ENCODE data around the gene VTI1A.

The VTI1A gene

DNA sequence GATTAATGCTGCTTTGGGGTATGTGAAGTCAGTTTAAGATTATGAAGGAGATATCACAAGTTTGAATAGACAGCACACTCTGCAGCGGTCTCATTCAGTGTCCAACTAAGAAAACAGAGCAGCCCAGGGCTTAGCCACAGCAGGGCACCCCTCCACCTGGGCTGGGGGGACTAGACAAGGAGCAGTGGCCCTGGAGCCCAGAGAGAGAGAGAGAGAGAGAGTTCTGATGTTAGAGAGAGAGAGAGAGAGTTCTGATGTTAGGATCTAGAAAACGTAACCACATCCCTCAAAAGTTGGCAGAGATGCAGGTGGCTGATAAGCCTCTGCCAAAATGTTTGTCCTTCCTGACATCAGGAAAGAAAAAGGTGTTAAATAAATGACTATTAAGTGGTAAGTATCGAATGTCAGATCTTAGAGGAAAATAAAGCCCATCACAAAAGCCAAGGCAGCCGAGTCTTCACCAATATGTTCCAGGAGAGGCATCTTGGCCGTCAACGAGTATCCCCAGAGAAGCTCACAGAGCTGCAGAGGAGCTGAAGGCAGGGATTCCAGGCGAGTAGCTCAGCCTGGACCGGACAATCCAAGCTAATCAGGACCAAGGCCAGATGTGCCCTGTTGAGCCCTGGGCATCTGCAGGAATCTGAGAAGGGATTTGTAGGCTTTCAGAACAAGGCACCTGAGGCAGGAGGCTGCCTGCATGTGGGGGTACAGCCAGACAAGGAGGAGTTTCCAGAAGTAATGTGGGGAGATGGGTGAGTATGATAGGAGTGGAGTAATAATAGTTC lies 352.9 kb downstream of the VTI1A start:
- no peak overlapping the region for H3K4me3 Mint-ChIP-seq
- H3K27me3 Mint-ChIP-seq = no peaks in the 10 kb centered on the region
- H3K27ac Mint-ChIP-seq = no peak overlapping the region
- no peaks in the 10 kb centered on the region for H3K4me1 Mint-ChIP-seq (ENCODE audit: low read depth)
- H3K9me3 Mint-ChIP-seq (ENCODE audit: low read depth) = no peaks in the 10 kb centered on the region
- peaks cover 10% of the 10 kb centered on the region for H3K36me3 Mint-ChIP-seq

GRCh38 chr10:112801004-112801403 lies 354.0 kb downstream of the VTI1A start:
- Mint-ChIP-seq H3K9me3 (ENCODE audit: low read depth) (no peaks in the 10 kb centered on the region), H3K36me3 (peaks cover 10% of the 10 kb centered on the region), H3K4me3 (no peak overlapping the region), H3K27ac (no peak overlapping the region), H3K27me3 (no peaks in the 10 kb centered on the region), H3K4me1 (ENCODE audit: low read depth) (no peaks in the 10 kb centered on the region)

GRCh38 chr10:112801748-112802147 lies 354.7 kb downstream of the VTI1A start:
- Mint-ChIP-seq H3K27me3 (no peaks in the 10 kb centered on the region), H3K36me3 (peaks cover 10% of the 10 kb centered on the region), H3K4me1 (ENCODE audit: low read depth) (no peaks in the 10 kb centered on the region), H3K4me3 (no peak overlapping the region), H3K27ac (no peak overlapping the region), H3K9me3 (ENCODE audit: low read depth) (no peaks in the 10 kb centered on the region)

GRCh38 chr10:112802411-112803022 lies 355.5 kb downstream of the VTI1A start:
- H3K36me3 Mint-ChIP-seq = peaks cover 14% of the 10 kb centered on the region
- H3K27me3 Mint-ChIP-seq = no peaks in the 10 kb centered on the region
- no peak overlapping the region for H3K4me3 Mint-ChIP-seq
- H3K9me3 Mint-ChIP-seq (ENCODE audit: low read depth) = no peaks in the 10 kb centered on the region
- no peak overlapping the region for H3K27ac Mint-ChIP-seq
- H3K4me1 Mint-ChIP-seq (ENCODE audit: low read depth) = no peaks in the 10 kb centered on the region

DNA sequence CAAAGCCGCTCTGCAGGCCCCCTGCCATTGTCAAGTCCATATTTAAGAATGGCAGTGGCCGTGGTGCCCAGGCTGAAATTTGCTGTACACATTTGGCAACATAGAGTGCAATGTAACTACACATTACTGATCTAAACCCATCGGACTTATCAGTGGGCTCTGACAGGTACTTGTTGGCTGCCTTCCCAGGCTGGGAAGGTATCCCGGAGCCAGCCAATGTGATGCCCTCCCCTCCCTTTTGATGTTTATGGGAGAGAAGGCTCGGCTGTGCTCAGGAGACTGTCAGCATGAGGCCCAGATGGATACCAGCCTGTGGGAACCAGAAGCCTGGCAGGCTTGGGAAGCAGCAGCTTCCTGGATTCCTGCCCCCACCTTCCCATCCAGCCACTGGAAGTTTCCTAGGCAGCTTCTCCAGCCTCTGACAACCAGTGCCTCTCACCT lies 357.0 kb downstream of the VTI1A start:
- no peaks in the 10 kb centered on the region for H3K27me3 Mint-ChIP-seq
- no peak overlapping the region for H3K4me3 Mint-ChIP-seq
- H3K36me3 Mint-ChIP-seq = peaks cover 16% of the 10 kb centered on the region
- H3K27ac Mint-ChIP-seq = no peak overlapping the region
- H3K4me1 Mint-ChIP-seq (ENCODE audit: low read depth) = no peaks in the 10 kb centered on the region
- H3K9me3 Mint-ChIP-seq (ENCODE audit: low read depth) = no peaks in the 10 kb centered on the region

DNA sequence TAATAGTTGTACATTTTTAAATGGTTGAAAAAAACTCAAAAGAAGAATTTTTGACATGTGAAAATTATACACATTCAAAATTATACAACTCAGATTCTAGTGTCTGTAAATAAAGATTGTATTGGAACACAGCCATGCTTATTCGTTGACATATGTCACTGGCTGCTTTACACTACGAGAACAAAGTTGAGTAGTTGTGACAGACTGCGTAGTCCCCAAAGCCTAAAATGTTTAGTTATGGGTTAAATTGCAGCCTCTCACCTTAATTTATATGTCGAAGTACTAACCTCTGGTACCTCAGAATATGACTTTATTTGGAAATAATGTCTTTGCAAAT lies 358.2 kb downstream of the VTI1A start:
- H3K27me3 Mint-ChIP-seq = no peaks in the 10 kb centered on the region
- no peaks in the 10 kb centered on the region for H3K9me3 Mint-ChIP-seq (ENCODE audit: low read depth)
- no peak overlapping the region for H3K4me3 Mint-ChIP-seq
- H3K27ac Mint-ChIP-seq = no peak overlapping the region
- H3K36me3 Mint-ChIP-seq = peaks cover 21% of the 10 kb centered on the region
- H3K4me1 Mint-ChIP-seq (ENCODE audit: low read depth) = no peaks in the 10 kb centered on the region

GRCh38 chr10:112805701-112806100 lies 358.7 kb downstream of the VTI1A start:
- H3K27me3 Mint-ChIP-seq = no peaks in the 10 kb centered on the region
- no peak overlapping the region for H3K4me3 Mint-ChIP-seq
- H3K4me1 Mint-ChIP-seq (ENCODE audit: low read depth) = no peaks in the 10 kb centered on the region

DNA sequence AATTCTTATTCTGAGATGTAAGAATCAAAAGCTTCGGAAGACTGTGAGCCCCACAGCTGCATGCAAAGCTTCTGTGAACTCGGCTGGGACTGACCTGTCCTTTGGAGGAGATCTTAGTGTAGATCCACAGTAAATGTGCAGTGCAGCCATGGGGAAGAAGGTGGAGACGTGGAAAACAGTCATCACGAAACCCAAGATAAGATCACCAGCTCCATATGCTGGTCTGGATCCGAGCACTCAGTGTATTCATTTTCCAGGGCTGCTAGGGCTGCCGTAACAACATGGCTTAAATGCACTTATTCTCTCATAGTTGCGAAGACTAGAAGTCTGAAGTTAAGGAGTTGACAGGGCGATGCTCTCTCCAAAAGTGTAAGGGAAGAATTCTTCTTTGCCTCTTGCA lies 360.0 kb downstream of the VTI1A start:
- no peaks in the 10 kb centered on the region for H3K9me3 Mint-ChIP-seq (ENCODE audit: low read depth)
- no peak overlapping the region for H3K4me3 Mint-ChIP-seq
- no peaks in the 10 kb centered on the region for H3K27me3 Mint-ChIP-seq
- no peaks in the 10 kb centered on the region for H3K4me1 Mint-ChIP-seq (ENCODE audit: low read depth)
- H3K27ac Mint-ChIP-seq = no peak overlapping the region
- H3K36me3 Mint-ChIP-seq = peaks cover 24% of the 10 kb centered on the region

More at GRCh38 chr10:112805701-112806100, 358.7 kb downstream of the VTI1A start:
- Mint-ChIP-seq H3K36me3 (peaks cover 24% of the 10 kb centered on the region), H3K9me3 (ENCODE audit: low read depth) (no peaks in the 10 kb centered on the region), H3K27ac (no peak overlapping the region)

- Mint-ChIP-seq H3K36me3 (peaks cover 23% of the 10 kb centered on the region), H3K4me3 (no peak overlapping the region), H3K9me3 (ENCODE audit: low read depth) (no peaks in the 10 kb centered on the region), H3K4me1 (ENCODE audit: low read depth) (no peaks in the 10 kb centered on the region), H3K27ac (no peak overlapping the region), H3K27me3 (no peaks in the 10 kb centered on the region)
Observed at GRCh38 chr10:112809736-112810135, 362.7 kb downstream of the VTI1A start.

DNA sequence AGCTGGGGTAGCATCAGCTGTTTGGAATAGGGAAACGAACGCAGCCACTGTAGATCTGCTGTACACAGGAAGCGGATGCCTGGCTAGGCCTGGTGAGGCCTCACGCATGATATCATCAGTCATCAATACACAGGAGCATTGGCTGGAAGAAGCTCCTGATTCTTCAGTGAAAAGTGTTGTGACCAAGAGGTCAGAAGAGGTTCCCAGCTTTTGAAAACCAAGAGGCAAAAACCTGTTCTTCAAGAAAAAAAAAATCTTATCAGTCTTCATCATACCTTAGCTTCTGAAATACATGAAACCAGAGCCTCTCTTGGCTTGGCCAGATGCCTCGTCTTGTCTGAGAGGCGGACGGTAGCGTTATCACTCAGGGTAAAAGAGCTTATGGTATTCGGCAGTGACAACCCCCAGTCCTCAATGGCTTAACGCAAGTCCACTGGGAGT lies 363.7 kb downstream of the VTI1A start:
- Mint-ChIP-seq H3K9me3 (ENCODE audit: low read depth) (no peaks in the 10 kb centered on the region), H3K4me1 (ENCODE audit: low read depth) (no peaks in the 10 kb centered on the region), H3K27me3 (no peaks in the 10 kb centered on the region), H3K4me3 (no peak overlapping the region), H3K27ac (no peak overlapping the region), H3K36me3 (peaks cover 23% of the 10 kb centered on the region)

DNA sequence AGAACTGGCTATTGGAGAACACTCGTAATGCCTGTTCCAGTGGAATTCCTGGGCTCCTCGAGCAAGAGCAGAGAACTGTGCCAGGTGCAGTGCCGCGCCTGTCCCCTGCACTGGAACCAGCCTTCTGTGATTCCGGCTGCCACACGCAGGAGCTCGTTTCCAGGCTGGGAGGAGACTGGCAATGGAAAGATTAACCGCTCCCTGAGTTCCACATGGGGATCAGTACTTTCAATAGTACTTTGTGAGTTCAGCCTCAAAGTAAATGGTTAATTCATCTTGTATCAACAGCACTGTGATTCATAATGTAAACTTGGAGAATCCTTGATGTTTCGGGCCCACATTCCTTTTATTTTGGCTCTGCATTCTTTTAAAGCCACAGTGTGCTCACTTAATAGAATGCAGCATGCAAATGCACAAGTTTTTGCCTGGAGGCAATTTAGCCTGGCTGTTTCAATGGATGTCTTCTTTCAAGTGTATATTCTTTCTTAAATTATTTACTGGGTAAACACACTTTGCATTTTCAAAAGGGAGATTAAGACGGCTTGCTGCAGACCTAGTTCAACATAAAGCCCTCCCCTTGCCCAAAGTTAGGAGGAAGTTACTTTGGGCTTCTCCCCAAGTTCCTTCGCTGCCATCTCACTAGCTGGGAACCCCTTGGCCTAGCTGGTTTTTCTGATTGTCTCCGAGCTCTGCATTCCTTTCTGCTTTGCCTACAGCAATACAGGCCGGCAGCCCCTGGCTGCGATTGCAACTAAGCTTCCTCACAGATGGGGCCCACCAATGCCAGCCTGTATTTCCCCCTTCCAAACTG lies 364.9 kb downstream of the VTI1A start:
- no peaks in the 10 kb centered on the region for H3K4me1 Mint-ChIP-seq (ENCODE audit: low read depth)
- no peaks in the 10 kb centered on the region for H3K9me3 Mint-ChIP-seq (ENCODE audit: low read depth)
- no peak overlapping the region for H3K27ac Mint-ChIP-seq
- H3K36me3 Mint-ChIP-seq = peaks cover 29% of the 10 kb centered on the region
- H3K27me3 Mint-ChIP-seq = no peaks in the 10 kb centered on the region
- no peak overlapping the region for H3K4me3 Mint-ChIP-seq

DNA sequence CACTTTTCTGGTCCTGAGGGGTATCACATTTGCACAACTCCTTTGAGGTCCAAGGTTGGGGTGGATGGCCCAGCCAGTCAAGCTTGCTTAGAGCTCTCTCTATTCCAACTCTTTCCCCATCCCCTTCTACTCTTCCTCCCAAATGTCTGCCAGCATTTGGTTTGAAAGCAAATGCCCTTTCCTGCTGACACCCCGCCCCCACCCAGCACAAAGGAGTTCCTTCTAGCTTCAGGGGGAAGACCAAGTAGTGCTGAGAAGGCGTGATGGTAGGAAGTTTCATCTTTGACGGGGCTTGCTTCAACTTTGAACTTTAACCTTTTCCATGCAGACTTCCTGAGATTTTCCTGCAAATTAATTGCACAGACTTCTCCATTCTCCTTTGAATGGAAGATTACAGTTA lies 365.6 kb downstream of the VTI1A start:
- no peak overlapping the region for H3K4me3 Mint-ChIP-seq

GRCh38 chr10:112813866-112814591 lies 367.0 kb downstream of the VTI1A start:
- Mint-ChIP-seq H3K27me3 (no peaks in the 10 kb centered on the region), H3K9me3 (ENCODE audit: low read depth) (no peaks in the 10 kb centered on the region), H3K36me3 (peaks cover 25% of the 10 kb centered on the region), H3K4me3 (no peak overlapping the region), H3K4me1 (ENCODE audit: low read depth) (no peaks in the 10 kb centered on the region), H3K27ac (no peak overlapping the region)

More for the DNA sequence above, 365.6 kb downstream of the VTI1A start:
- Mint-ChIP-seq H3K9me3 (ENCODE audit: low read depth) (no peaks in the 10 kb centered on the region), H3K4me1 (ENCODE audit: low read depth) (no peaks in the 10 kb centered on the region), H3K27me3 (no peaks in the 10 kb centered on the region), H3K36me3 (peaks cover 27% of the 10 kb centered on the region), H3K27ac (no peak overlapping the region)

DNA sequence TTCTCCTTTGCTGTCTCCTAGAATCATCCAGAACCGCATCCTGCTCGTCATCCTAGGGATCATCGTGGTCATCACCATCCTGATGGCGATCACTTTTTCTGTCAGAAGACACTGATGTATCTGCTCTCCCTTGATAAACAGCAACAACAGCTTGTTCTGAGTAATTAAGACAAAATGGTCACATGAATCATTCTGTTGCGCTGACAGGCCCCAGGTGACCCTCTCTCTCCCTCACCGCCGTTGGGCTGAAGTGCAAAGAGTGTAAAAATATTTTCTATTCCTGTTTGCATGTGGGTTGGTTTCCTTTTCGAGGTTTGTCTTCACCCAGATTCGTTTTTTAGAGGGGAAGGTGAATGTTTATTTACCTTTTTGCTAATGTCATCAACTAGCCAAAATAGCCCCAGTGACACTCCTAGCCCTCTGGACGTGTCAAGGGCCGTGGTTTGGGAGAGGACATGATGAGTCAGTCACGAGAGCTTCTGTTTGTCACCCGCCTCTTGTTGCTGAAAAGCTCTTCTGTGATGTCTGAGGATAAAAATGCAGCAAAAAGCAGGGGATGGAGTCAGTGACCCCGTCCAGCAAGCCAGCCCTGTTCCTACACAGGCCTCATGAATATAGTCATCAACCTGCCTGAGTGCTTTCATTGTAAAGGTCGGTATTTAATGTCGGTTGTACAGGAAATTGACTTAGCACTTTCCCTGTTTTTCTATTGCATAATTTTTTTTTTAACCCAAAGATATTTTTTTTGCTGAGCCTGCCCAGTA lies 368.4 kb downstream of the VTI1A start:
- Mint-ChIP-seq H3K27me3 (no peaks in the 10 kb centered on the region), H3K4me3 (no peak overlapping the region), H3K36me3 (peaks cover 21% of the 10 kb centered on the region), H3K9me3 (ENCODE audit: low read depth) (no peaks in the 10 kb centered on the region), H3K27ac (no peak overlapping the region), H3K4me1 (ENCODE audit: low read depth) (no peaks in the 10 kb centered on the region)

Measured in activated naive CD8-positive, alpha-beta T cell (primary cell).